ENCODE results near the gene KCTD18. TPM values are rescaled to one million over a fixed set of nuclear protein-coding genes. Genes with fewer than 3 reads are reported as not detected.

The KCTD18 gene
- total RNA-seq, 2 experiments from 2014 or later = 17.5 to 18.8 TPM

GRCh38 chr2:200509235-200509611 is 645 bp downstream of the KCTD18 start:
- H3K27me3 Mint-ChIP-seq = no peaks in the 10 kb centered on the region
- H3K4me3 Mint-ChIP-seq = peak overlapping the region; percentile 91
- ChIA-PET CTCF (interaction anchor here (0.7 to 6.0 kb wide), 10 partner anchors 11 to 535 kb away, joined by 3 to 51 read pairs (median 3); partner anchors contain the start of gene SGO2), POLR2A (interaction anchor here (0.8 to 4.4 kb wide), 7 partner anchors 13 to 530 kb away, joined by 3 to 47 read pairs (median 4); partner anchors contain the start of gene SGO2)
- H3K27ac Mint-ChIP-seq = peak overlapping the region; percentile 74
- DNase-seq = no peak
- H3K36me3 Mint-ChIP-seq (ENCODE audit: low read depth) = peaks cover 19% of the 10 kb centered on the region
- H3K4me1 Mint-ChIP-seq = peaks cover 17% of the 10 kb centered on the region
- H3K9me3 Mint-ChIP-seq = no peaks in the 10 kb centered on the region

- H3K9me3 Mint-ChIP-seq = peaks cover 3% of the 10 kb centered on the region
- no peaks in the 10 kb centered on the region for H3K27me3 Mint-ChIP-seq
- no peak for DNase-seq
- H3K4me3 Mint-ChIP-seq = no peak overlapping the region
- H3K36me3 Mint-ChIP-seq (ENCODE audit: low read depth) = peaks cover 32% of the 10 kb centered on the region
- peaks cover 17% of the 10 kb centered on the region for H3K4me1 Mint-ChIP-seq
- ChIA-PET POLR2A (interaction anchor here (4.4 kb wide), 1 partner anchor 19 kb away, joined by 47 read pairs; the partner anchor contains the start of gene SGO2), CTCF (interaction anchor here (0.7 kb wide), 1 partner anchor 24 kb away, joined by 3 read pairs; no protein-coding TSS in a partner anchor)
- no peak overlapping the region for H3K27ac Mint-ChIP-seq
Measured at GRCh38 chr2:200507179-200507578, 2.7 kb downstream of the KCTD18 start.

GRCh38 chr2:200506679-200507078 is 3.2 kb downstream of the KCTD18 start:
- peaks cover 35% of the 10 kb centered on the region for H3K36me3 Mint-ChIP-seq (ENCODE audit: low read depth)
- H3K27me3 Mint-ChIP-seq = no peaks in the 10 kb centered on the region
- no peak overlapping the region for H3K27ac Mint-ChIP-seq
- ChIA-PET CTCF (no interaction called here), POLR2A (no interaction called here)
- H3K9me3 Mint-ChIP-seq = peaks cover 3% of the 10 kb centered on the region
- peaks cover 17% of the 10 kb centered on the region for H3K4me1 Mint-ChIP-seq
- no peak for DNase-seq
- H3K4me3 Mint-ChIP-seq = no peak overlapping the region

GRCh38 chr2:200502196-200502595 is 7.7 kb downstream of the KCTD18 start:
- H3K27me3 Mint-ChIP-seq = no peaks in the 10 kb centered on the region
- CTCF ChIA-PET = interaction anchor here (0.7 to 1.0 kb wide), 2 partner anchors 16 to 19 kb away, joined by 3 read pairs; no protein-coding TSS in a partner anchor

GRCh38 chr2:200498402-200499162 is 11.3 kb downstream of the KCTD18 start:
- Mint-ChIP-seq H3K36me3 (ENCODE audit: low read depth) (peaks cover 48% of the 10 kb centered on the region), H3K27ac (no peak overlapping the region), H3K9me3 (peaks cover 4% of the 10 kb centered on the region), H3K27me3 (no peaks in the 10 kb centered on the region), H3K4me1 (no peaks in the 10 kb centered on the region), H3K4me3 (no peak overlapping the region)
- CTCF ChIA-PET = interaction anchor here (0.6 to 4.5 kb wide), 2 partner anchors 12 to 16 kb away, joined by 3 to 16 read pairs; no protein-coding TSS in a partner anchor
- DNase-seq = no peak
- POLR2A ChIA-PET = no interaction called here

More at GRCh38 chr2:200502196-200502595, 7.7 kb downstream of the KCTD18 start:
- DNase-seq = no peak
- POLR2A ChIA-PET = interaction anchor here (1.2 to 2.2 kb wide), 2 partner anchors 8 to 24 kb away, joined by 3 to 5 read pairs; partner anchors contain the start of gene SGO2
- Mint-ChIP-seq H3K4me1 (no peaks in the 10 kb centered on the region), H3K36me3 (ENCODE audit: low read depth) (peaks cover 45% of the 10 kb centered on the region), H3K4me3 (no peak overlapping the region), H3K27ac (no peak overlapping the region), H3K9me3 (peaks cover 4% of the 10 kb centered on the region)

GRCh38 chr2:200496696-200497095 is 13.2 kb downstream of the KCTD18 start:
- CTCF ChIA-PET = interaction anchor here (1.1 to 4.5 kb wide), 2 partner anchors 12 to 14 kb away, joined by 4 to 16 read pairs; no protein-coding TSS in a partner anchor
- H3K4me3 Mint-ChIP-seq = no peak overlapping the region
- H3K27me3 Mint-ChIP-seq = no peaks in the 10 kb centered on the region
- H3K9me3 Mint-ChIP-seq = peaks cover 2% of the 10 kb centered on the region
- peaks cover 50% of the 10 kb centered on the region for H3K36me3 Mint-ChIP-seq (ENCODE audit: low read depth)
- no peak for DNase-seq
- POLR2A ChIA-PET = interaction anchor here (1.9 kb wide), 1 partner anchor 13 kb away, joined by 5 read pairs; the partner anchor contains the start of gene KCTD18
- no peak overlapping the region for H3K27ac Mint-ChIP-seq
- H3K4me1 Mint-ChIP-seq = no peaks in the 10 kb centered on the region

- Mint-ChIP-seq H3K4me3 (no peak overlapping the region), H3K27ac (no peak overlapping the region), H3K9me3 (no peaks in the 10 kb centered on the region), H3K4me1 (no peaks in the 10 kb centered on the region), H3K36me3 (ENCODE audit: low read depth) (peaks cover 65% of the 10 kb centered on the region), H3K27me3 (no peaks in the 10 kb centered on the region)
- DNase-seq = no peak
- CTCF ChIA-PET = interaction anchor here (0.6 to 3.6 kb wide), 4 partner anchors 9 to 82 kb away, joined by 3 to 22 read pairs (median 12); partner anchors contain the start of gene KCTD18
- POLR2A ChIA-PET = interaction anchor here (0.6 to 2.0 kb wide), 4 partner anchors 9 to 1727 kb away, joined by 3 to 5 read pairs (median 4); partner anchors contain the start of gene KCTD18
Measured at GRCh38 chr2:200494048-200494447, 15.8 kb downstream of the KCTD18 start.

- H3K27me3 Mint-ChIP-seq = no peaks in the 10 kb centered on the region
- no peak overlapping the region for H3K4me3 Mint-ChIP-seq
- POLR2A ChIA-PET = interaction anchor here (2.0 kb wide), 1 partner anchor 17 kb away, joined by 4 read pairs; the partner anchor contains the start of gene KCTD18
- H3K9me3 Mint-ChIP-seq = no peaks in the 10 kb centered on the region
- H3K36me3 Mint-ChIP-seq (ENCODE audit: low read depth) = peaks cover 61% of the 10 kb centered on the region
- DNase-seq = no peak
- H3K27ac Mint-ChIP-seq = no peak overlapping the region
- CTCF ChIA-PET = interaction anchor here (1.1 to 3.6 kb wide), 3 partner anchors 8 to 17 kb away, joined by 3 to 22 read pairs (median 20); partner anchors contain the start of gene KCTD18
- H3K4me1 Mint-ChIP-seq = no peaks in the 10 kb centered on the region
Measured at GRCh38 chr2:200492656-200493055, 17.2 kb downstream of the KCTD18 start.

- Mint-ChIP-seq H3K9me3 (no peaks in the 10 kb centered on the region), H3K4me1 (no peaks in the 10 kb centered on the region), H3K36me3 (ENCODE audit: low read depth) (peaks cover 51% of the 10 kb centered on the region), H3K27me3 (no peaks in the 10 kb centered on the region), H3K27ac (no peak overlapping the region), H3K4me3 (no peak overlapping the region)
- DNase-seq = no peak
- CTCF ChIA-PET = no interaction called here
- POLR2A ChIA-PET = no interaction called here
Measured at GRCh38 chr2:200490001-200490400, 19.9 kb downstream of the KCTD18 start.

GRCh38 chr2:200488169-200488568 is 21.7 kb downstream of the KCTD18 start:
- Mint-ChIP-seq H3K36me3 (ENCODE audit: low read depth) (peaks cover 42% of the 10 kb centered on the region), H3K27ac (no peak overlapping the region), H3K27me3 (no peaks in the 10 kb centered on the region), H3K4me3 (no peak overlapping the region), H3K4me1 (peaks cover 5% of the 10 kb centered on the region), H3K9me3 (no peaks in the 10 kb centered on the region)
- DNase-seq = no peak
- CTCF ChIA-PET = interaction anchor here (0.7 kb wide), 1 partner anchor 21 kb away, joined by 3 read pairs; the partner anchor contains the start of gene KCTD18
- POLR2A ChIA-PET = no interaction called here

GRCh38 chr2:200486529-200486928 is 23.3 kb downstream of the KCTD18 start:
- Mint-ChIP-seq H3K9me3 (no peaks in the 10 kb centered on the region), H3K36me3 (ENCODE audit: low read depth) (peaks cover 30% of the 10 kb centered on the region), H3K4me3 (no peak overlapping the region), H3K4me1 (peaks cover 8% of the 10 kb centered on the region), H3K27ac (no peak overlapping the region), H3K27me3 (no peaks in the 10 kb centered on the region)
- CTCF ChIA-PET = interaction anchor here (1.1 to 3.7 kb wide), 5 partner anchors 7 to 513 kb away, joined by 3 to 22 read pairs (median 3); partner anchors contain the start of gene SGO2
- POLR2A ChIA-PET = no interaction called here
- DNase-seq = no peak

- ChIA-PET POLR2A (interaction anchor here (1.2 to 1.6 kb wide), 2 partner anchors 9 to 42 kb away, joined by 3 to 4 read pairs; no protein-coding TSS in a partner anchor), CTCF (interaction anchor here (0.7 to 3.7 kb wide), 5 partner anchors 9 to 505 kb away, joined by 3 to 22 read pairs (median 9); no protein-coding TSS in a partner anchor)
- Mint-ChIP-seq H3K27me3 (no peaks in the 10 kb centered on the region), H3K4me3 (no peak overlapping the region), H3K27ac (no peak overlapping the region), H3K9me3 (no peaks in the 10 kb centered on the region), H3K4me1 (peaks cover 24% of the 10 kb centered on the region), H3K36me3 (ENCODE audit: low read depth) (peaks cover 16% of the 10 kb centered on the region)
- no peak for DNase-seq
Measured at GRCh38 chr2:200484934-200485333, 24.9 kb downstream of the KCTD18 start.
